ENCODE measurements around the gene CFAP70.

CFAP70 gene

GRCh38 chr10:73251683-73252444 lies 106.8 kb downstream of the CFAP70 start:
- DNase-seq: peak; percentile 39

GRCh38 chr10:73248259-73248724 lies 110.4 kb downstream of the CFAP70 start:
- no peak for DNase-seq

- DNase-seq: no peak
Measured at GRCh38 chr10:73247509-73248258, 111.0 kb downstream of the CFAP70 start.

- DNase-seq: peak; percentile 63
Measured at GRCh38 chr10:73246646-73247508, 111.8 kb downstream of the CFAP70 start, which contains the start of gene DNAJC9. Gene DNAJC9 (minus strand): TSS chr10:73247255. CDS start chr10:73247189, 66 bp downstream.

- DNase-seq: no peak
Measured at GRCh38 chr10:73246322-73246645, 112.4 kb downstream of the CFAP70 start.

- no peak for DNase-seq
Measured at GRCh38 chr10:73244866-73245477, 113.7 kb downstream of the CFAP70 start.

GRCh38 chr10:73239908-73240307 lies 118.8 kb downstream of the CFAP70 start:
- no peak for DNase-seq

GRCh38 chr10:73238990-73239566 lies 119.6 kb downstream of the CFAP70 start:
- no peak for DNase-seq

GRCh38 chr10:73234695-73235094 lies 124.0 kb downstream of the CFAP70 start:
- DNase-seq: no peak

- no peak for DNase-seq
Measured at GRCh38 chr10:73233883-73234282, 124.8 kb downstream of the CFAP70 start.

- DNase-seq: no peak
Measured at GRCh38 chr10:73232887-73233286, 125.8 kb downstream of the CFAP70 start.

- DNase-seq: no peak
Measured at GRCh38 chr10:73229567-73229966, 129.1 kb downstream of the CFAP70 start.

GRCh38 chr10:73228247-73228646 lies 130.4 kb downstream of the CFAP70 start:
- DNase-seq: no peak

- no peak for DNase-seq
Measured at GRCh38 chr10:73226663-73227062, 132.0 kb downstream of the CFAP70 start.

- no peak for DNase-seq
Measured at GRCh38 chr10:73225518-73225917, 133.1 kb downstream of the CFAP70 start.

- no peak for DNase-seq
Measured at GRCh38 chr10:73220989-73221388, 137.7 kb downstream of the CFAP70 start.

- DNase-seq: no peak
Measured at GRCh38 chr10:73219384-73219783, 139.3 kb downstream of the CFAP70 start.

- no peak for DNase-seq
Measured at GRCh38 chr10:73218431-73219191, 140.1 kb downstream of the CFAP70 start.

GRCh38 chr10:73217628-73218027 lies 141.0 kb downstream of the CFAP70 start:
- no peak for DNase-seq

- DNase-seq: no peak
Measured at GRCh38 chr10:73215749-73216148, 142.9 kb downstream of the CFAP70 start.

GRCh38 chr10:73211106-73211811 lies 147.4 kb downstream of the CFAP70 start:
- no peak for DNase-seq

All from 8988T (cell line).